ENCODE measurements around the gene RNPS1. TPM values are rescaled to one million over a fixed set of nuclear protein-coding genes. Genes with fewer than 3 reads are reported as not detected.

The RNPS1 gene
- total RNA-seq, 1 donor from 2014 or later, result 231 TPM

- H3K4me3 ChIP-seq (ENCODE audit: low read depth, low read length), result no peak overlapping the region
- DNase-seq (ENCODE audit: low read depth), result no peak
- TF ChIP-seq CTCF (conservative IDR thresholded peaks at IDR 0.05; ENCODE audit: low read depth, low read length), result no peak
Observed at GRCh38 chr16:2209258-2210008, 58.5 kb downstream of the RNPS1 start.

GRCh38 chr16:2208772-2209171, 59.2 kb downstream of the RNPS1 start:
- no peak overlapping the region for H3K4me3 ChIP-seq (ENCODE audit: low read depth, low read length)
- no peak for DNase-seq (ENCODE audit: low read depth)
- no peak for TF ChIP-seq CTCF (conservative IDR thresholded peaks at IDR 0.05; ENCODE audit: low read depth, low read length)

- no peak for TF ChIP-seq CTCF (conservative IDR thresholded peaks at IDR 0.05; ENCODE audit: low read depth, low read length)
- no peak for DNase-seq (ENCODE audit: low read depth)
- H3K4me3 ChIP-seq (ENCODE audit: low read depth, low read length), result no peak overlapping the region
Observed at GRCh38 chr16:2208308-2208707, 59.6 kb downstream of the RNPS1 start.

GRCh38 chr16:2207872-2208271, 60.1 kb downstream of the RNPS1 start:
- TF ChIP-seq CTCF (conservative IDR thresholded peaks at IDR 0.05; ENCODE audit: low read depth, low read length), result no peak
- no peak for DNase-seq (ENCODE audit: low read depth)
- no peak overlapping the region for H3K4me3 ChIP-seq (ENCODE audit: low read depth, low read length)

- TF ChIP-seq CTCF (conservative IDR thresholded peaks at IDR 0.05; ENCODE audit: low read depth, low read length), result no peak
- no peak overlapping the region for H3K4me3 ChIP-seq (ENCODE audit: low read depth, low read length)
Observed at GRCh38 chr16:2206780-2207433, 61.0 kb downstream of the RNPS1 start.

GRCh38 chr16:2206420-2206779, 61.5 kb downstream of the RNPS1 start:
- H3K4me3 ChIP-seq (ENCODE audit: low read depth, low read length), result peak overlapping the region; percentile 82
- no peak for TF ChIP-seq CTCF (conservative IDR thresholded peaks at IDR 0.05; ENCODE audit: low read depth, low read length)
- no peak for DNase-seq (ENCODE audit: low read depth)

More at GRCh38 chr16:2206780-2207433, 61.0 kb downstream of the RNPS1 start:
- DNase-seq (ENCODE audit: low read depth), result no peak

GRCh38 chr16:2205967-2206313, 62.0 kb downstream of the RNPS1 start:
- peak overlapping the region; percentile 82 for H3K4me3 ChIP-seq (ENCODE audit: low read depth, low read length)
- no peak for DNase-seq (ENCODE audit: low read depth)
- no peak for TF ChIP-seq CTCF (conservative IDR thresholded peaks at IDR 0.05; ENCODE audit: low read depth, low read length)

All from epithelial cell of proximal tubule (primary cell).